ENCODE results near the gene STARD5.
A peak's percentile ranks its signal among the peaks of the same experiment; 100 is the strongest.
"Not testable (repeated sequence)": the region's sequence is repeated elsewhere in the genome, so short reads cannot be mapped to it uniquely, and the experiment has no call there.

Gene STARD5, protein sequence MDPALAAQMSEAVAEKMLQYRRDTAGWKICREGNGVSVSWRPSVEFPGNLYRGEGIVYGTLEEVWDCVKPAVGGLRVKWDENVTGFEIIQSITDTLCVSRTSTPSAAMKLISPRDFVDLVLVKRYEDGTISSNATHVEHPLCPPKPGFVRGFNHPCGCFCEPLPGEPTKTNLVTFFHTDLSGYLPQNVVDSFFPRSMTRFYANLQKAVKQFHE

GRCh38 chr15:81323944-81324881 is at the start of gene STARD5:
Gene STARD5, minus strand, starts transcription at chr15:81324141. Its CDS starts 42 bp downstream, at chr15:81324099.
- DNase-seq, result peak; percentile 49 to 99 (median 96)

GRCh38 chr15:81373176-81373575 is 49.2 kb upstream of the STARD5 start:
- no peak for DNase-seq

- no peak for DNase-seq
These were observed 48.6 kb upstream of the STARD5 start for GRCh38 chr15:81372575-81372974.

- DNase-seq, result no peak
These were observed 40.0 kb upstream of the STARD5 start for GRCh38 chr15:81363718-81364500.

DNA sequence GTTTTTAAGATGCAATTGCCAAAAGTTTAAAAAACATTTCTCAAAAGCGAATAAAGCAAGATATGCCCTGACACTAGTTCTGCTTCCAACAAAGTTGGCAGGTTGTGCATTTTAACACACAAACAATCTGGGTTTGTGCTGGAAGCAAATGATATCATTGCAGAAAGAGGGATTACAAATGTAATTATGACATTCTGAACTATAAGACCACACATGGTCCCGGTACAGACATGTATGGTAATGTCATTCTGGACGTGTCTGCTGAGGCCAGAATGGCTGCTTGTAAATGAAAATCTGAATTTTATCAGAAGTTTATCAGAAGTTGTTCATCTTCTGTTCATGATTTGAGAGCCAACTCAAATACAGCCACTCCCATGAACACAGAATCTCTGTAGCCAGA is 39.3 kb upstream of the STARD5 start:
- no peak for DNase-seq

DNA sequence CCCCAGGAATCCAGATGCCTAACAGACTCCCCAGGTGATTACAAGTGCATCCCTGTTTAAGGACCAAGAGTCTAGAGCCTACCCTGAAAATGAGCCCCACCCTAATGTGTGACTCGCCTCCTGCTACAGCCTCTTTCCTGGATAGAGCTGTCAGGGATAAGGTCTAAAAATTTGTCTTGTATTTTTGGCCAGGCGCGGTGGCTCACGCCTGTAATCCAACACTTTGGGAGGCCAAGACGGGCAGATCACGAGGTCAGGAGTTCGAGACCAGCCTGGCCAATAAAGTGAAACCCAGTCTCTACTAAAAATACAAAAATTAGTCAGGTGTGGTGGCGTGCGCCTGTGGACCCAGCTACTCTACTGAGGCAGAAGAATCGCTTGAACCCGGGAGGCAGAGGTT is 38.8 kb upstream of the STARD5 start:
- no peak for DNase-seq

DNA sequence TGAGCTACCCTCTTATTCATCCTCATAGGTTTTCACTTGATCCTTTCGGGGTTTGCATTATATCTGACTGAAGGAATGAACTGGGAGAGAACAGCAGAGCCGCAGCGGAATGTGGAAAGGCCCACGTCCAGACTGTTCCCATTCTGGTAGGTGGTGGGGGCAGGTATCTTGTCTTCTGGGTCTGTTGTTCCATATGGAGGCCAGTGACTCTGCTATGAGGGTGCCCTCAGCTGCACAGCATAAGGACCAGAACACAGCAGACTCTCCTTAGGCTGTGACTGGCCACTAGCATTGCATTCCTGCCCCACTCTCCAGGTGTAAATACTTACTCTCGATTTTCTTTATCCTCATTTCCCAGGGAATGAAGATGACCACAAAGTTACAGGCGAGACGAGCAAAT is 38.0 kb upstream of the STARD5 start:
- DNase-seq, result no peak

DNA sequence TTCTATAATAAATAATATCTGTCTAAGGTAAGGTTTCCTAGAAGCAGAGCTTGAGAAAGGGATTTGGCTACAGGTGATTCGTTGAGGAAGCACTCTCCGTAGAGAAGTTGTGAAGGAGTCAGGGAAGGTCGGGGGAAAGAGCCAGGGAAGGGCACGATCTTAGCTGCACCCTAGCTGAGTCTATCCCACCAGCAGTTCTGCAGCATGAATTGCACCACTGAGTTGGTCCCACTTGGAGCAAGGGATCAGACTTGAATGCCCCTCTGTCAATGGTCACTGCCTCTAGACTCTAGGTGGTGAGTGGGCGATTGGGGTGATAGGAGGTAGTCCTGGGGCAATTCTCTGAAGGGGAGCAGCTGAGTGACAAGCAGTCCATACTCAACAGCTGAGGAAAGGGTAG is 36.5 kb upstream of the STARD5 start:
- DNase-seq, result no peak

DNA sequence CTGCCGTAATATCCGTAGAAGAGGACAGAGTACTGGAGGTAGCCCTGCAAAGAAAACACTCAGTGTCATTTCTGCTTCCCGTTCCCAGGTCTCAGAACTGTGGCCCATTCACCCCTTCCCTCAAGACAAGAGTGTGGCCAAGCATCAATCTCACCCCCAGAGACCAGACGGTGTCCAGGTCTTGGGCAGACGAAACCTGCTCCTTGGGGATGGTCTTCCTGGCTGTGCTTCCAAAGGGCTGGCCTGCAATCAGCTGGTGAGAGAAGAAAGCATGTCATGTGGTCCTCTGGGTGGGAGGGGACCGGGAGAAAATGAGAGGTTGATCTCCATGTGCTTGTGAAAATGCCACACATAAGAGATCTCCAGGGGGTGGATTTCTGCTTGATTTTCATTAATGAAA is 34.3 kb upstream of the STARD5 start:
- DNase-seq, result no peak

GRCh38 chr15:81357180-81357686 is 33.3 kb upstream of the STARD5 start:
- no peak for DNase-seq

DNA sequence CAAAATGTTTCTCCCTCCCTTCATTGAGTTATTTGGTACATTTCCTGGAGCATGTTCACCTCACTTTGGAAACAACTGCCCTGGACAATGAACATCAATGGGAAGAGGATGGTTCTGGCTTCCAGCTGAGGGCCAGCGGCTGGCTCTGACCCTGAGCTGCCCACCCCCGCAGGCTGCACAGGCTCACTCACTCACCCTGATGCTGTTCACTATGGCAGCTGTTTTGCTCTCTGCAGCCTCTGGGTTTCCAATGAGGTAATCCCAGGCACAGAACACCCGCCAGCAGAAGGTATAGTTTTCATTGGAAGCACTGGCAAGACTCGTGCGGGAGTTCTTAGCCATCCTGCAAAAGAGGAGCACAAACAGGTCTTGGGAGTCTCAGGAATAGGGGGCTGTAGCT is 32.3 kb upstream of the STARD5 start:
- no peak for DNase-seq

DNA sequence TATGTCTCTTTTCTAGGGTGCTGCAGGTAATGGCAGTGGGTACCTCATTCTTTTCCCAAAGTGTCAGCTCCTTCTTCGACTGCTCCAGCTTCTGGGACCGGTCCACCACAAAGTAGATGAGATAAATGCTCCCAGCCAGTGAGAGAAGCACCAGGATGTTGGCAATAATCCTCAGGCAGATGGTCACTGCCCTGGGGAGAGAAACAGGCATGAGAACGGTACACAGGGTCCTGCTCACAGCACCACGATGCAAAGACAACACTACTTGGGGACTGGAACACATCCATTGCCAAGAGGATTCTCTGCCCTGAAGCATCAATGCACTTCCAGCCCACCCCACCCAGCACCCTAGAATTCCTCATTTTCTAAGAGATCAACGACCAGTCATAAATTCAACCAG is 27.7 kb upstream of the STARD5 start:
- DNase-seq, result peak in 1 of 58 donors; percentile 6

DNA sequence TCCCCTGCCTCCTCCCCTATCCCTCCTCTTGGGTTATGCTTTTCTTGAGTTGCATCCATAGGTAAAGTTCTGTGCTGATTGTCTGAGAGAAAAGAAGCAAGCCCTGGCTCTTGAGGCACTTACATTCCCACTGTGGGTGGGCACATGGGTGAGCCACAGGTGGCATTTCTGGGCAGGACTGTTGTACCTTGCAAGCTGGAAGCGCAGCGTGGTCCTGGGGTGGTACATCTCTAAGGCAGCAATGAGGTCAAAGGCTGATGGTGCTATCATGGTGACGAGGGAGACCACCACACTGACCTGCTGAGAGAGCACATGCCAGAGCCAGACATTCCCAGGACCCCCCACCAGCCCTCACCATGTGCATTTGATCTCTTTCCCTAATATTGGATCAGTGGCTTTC is 25.3 kb upstream of the STARD5 start:
- DNase-seq, result no peak

DNA sequence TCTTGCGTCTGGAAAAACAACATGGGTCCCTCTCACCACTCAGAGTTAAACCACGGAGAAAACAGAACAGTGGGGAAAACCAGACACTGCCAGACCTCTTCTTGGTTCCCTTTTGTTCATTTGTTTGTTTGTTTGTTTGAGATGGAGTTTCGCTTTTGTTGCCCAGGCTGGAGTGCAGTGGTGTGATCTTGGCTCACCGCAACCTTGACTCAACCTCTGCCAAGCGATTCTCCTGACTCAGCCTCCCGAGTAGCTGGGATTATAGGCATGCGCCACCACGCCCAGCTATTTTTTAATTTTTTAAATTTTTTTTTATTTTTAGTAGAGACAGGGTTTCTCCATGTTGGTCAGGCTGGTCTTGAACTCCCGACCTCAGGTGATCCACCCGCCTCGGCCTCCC is 24.8 kb upstream of the STARD5 start:
- not testable (repeated sequence) for DNase-seq

- DNase-seq, result no peak
These were observed 24.0 kb upstream of the STARD5 start for GRCh38 chr15:81347910-81348309.

GRCh38 chr15:81346611-81347010 is 22.7 kb upstream of the STARD5 start:
- DNase-seq, result no peak

- DNase-seq, result no peak
These were observed 19.4 kb upstream of the STARD5 start for GRCh38 chr15:81343371-81343770.

DNA sequence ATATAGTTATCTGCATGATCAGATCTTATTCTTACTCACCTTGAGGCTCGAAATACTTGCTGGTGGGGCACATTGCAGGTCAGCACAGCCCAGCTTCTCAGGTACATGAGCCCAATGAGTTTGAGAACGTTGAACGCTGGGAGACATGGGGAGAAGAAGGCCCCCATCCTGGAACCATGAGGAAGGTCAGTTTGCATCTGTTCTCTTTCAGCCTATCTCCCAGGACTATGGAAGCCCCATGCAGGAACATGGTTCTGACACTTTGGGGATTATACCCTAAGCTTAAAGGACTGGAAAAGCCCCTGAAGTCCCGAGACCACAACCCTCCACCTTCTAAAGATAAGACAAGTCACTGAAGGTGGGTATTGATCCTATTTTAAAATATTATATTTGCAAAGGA is 17.4 kb upstream of the STARD5 start:
- no peak for DNase-seq

- DNase-seq, result no peak
These were observed 15.9 kb upstream of the STARD5 start for GRCh38 chr15:81339851-81340250.

DNA sequence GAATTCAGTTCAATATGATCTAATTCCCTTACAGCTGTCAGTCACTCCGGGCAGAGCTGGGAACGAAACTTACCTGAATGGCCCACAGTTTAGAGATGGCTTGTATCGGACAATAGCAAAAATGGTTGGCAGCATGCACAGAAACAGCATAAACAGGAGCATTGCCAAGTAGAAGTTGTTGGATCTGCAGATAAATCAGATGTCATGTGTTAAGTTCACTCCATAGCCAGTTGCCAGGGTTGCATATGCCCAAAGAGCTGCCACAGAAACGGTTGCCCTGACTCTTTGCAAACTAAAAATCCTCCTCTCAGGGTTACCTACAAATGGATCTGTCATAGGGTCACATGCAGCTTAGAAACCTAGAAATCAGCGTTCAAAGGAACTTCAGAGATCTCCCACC is 15.4 kb upstream of the STARD5 start:
- no peak for DNase-seq

DNA sequence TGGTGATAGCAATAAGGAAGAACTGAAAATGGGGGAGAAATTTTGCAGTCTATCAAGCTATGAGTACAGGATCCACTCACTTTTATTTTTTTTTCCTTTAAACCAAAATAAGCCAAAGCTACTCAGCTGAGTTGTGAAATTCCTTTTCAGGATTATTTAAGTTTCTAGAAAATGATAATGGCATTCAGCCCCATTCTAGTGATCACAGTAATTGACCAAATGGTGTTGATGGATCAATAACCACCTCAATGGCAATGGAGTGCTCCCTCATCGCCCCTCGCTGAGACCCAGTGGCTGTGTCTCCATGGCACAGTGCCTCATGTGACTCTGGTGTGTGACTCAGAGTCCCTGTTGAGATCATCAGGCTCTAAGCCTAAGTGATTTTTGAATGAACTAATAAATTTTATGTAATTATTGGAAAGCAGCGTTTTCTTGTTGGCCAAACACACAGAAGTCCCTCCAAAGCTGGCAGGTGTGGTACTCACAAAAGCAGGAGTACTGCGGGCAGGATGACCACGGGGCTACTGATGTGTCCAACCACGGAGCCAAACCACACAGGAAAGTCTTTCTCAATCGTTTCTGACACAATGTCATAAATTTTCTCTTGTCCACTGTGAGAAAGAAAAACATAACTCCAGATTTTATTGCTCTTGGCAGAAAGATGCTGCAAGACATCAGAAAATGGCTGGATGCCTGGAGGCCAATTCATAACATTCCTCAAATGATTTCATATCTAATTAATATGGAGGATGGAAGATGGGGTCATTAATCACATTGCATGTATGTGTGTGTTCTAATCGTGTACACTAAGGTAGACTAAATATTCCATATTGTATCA is 14.4 kb upstream of the STARD5 start:
- no peak for DNase-seq
